Mesothelial cell of epicardium (in vitro differentiated cells): ENCODE measurements around the gene COL12A1. TPM values are rescaled to one million over a fixed set of nuclear protein-coding genes. Genes with fewer than 3 reads are reported as not detected.

ENCODE experiments used
- DNase-seq, 2 experiments: peaks; one replicate each; pipeline ENCODE4 v3.0.0; 2021; ENCODE audit warnings: low spot score in 2 of 2; ENCODE audit not compliant: unreplicated experiment in 2 of 2
- H3K27ac Mint-ChIP-seq: 2 replicates; pipeline ENCODE4 v1.8.0; 2021; ENCODE audit warnings: mixed read lengths
- H3K27me3 Mint-ChIP-seq: 2 replicates; pipeline ENCODE4 v1.8.0; 2021; ENCODE audit warnings: low read depth, mixed read lengths
- H3K36me3 Mint-ChIP-seq: 2 replicates; pipeline ENCODE4 v1.8.0; 2021; ENCODE audit warnings: mixed read lengths
- H3K4me1 Mint-ChIP-seq: 2 replicates; pipeline ENCODE4 v1.8.0; 2021; ENCODE audit warnings: mixed read lengths
- H3K4me3 Mint-ChIP-seq: 2 replicates; pipeline ENCODE4 v1.8.0; 2021; ENCODE audit warnings: mild to moderate bottlenecking, moderate library complexity, mixed read lengths
- H3K9me3 Mint-ChIP-seq: 2 replicates; pipeline ENCODE4 v1.8.0; 2021; ENCODE audit warnings: mixed read lengths
- total RNA-seq: library from RNA; stranded (reverse); gene quantifications from 3 replicates; pipeline ENCODE4 v1.2.1, GENCODE V29; 2021
- TF ChIP-seq, protein P1 (sequence below): fragments of 200-600 bp; sonication (generic); IDR thresholded peaks from one replicate; pipeline ENCODE4 v1.5.0; 2021; ENCODE audit warnings: antibody characterized with exemption; ENCODE audit not compliant: unreplicated experiment

COL12A1 gene
- total RNA-seq, 1 donor from 2014 or later, result 10.5 TPM

DNA sequence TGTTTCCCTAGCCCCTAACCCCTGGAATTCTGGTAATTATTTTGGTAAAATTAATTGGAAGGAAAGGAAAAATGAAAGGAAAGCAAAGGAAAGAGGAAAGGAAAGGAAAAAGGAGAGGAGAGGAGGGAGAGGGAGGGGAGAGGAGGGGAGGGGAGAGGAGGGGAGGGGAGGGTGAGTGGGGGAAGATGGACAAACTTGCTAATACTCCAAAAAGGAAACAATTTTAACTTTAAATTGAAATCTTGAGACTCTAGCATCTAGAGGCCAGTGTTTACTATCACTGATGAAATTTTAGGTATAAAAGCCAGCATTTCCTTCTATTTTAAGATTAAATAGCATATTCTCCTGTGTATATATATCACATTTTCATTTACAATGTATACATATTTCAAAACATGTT lies 156.5 kb downstream of the COL12A1 start:
- no peak for DNase-seq
- Mint-ChIP-seq H3K9me3 (peaks cover 29% of the 10 kb centered on the region), H3K36me3 (no peaks in the 10 kb centered on the region), H3K27ac (no peak overlapping the region), H3K4me3 (no peak overlapping the region), H3K27me3 (no peaks in the 10 kb centered on the region), H3K4me1 (no peaks in the 10 kb centered on the region)
- TF ChIP-seq, protein P1, sequence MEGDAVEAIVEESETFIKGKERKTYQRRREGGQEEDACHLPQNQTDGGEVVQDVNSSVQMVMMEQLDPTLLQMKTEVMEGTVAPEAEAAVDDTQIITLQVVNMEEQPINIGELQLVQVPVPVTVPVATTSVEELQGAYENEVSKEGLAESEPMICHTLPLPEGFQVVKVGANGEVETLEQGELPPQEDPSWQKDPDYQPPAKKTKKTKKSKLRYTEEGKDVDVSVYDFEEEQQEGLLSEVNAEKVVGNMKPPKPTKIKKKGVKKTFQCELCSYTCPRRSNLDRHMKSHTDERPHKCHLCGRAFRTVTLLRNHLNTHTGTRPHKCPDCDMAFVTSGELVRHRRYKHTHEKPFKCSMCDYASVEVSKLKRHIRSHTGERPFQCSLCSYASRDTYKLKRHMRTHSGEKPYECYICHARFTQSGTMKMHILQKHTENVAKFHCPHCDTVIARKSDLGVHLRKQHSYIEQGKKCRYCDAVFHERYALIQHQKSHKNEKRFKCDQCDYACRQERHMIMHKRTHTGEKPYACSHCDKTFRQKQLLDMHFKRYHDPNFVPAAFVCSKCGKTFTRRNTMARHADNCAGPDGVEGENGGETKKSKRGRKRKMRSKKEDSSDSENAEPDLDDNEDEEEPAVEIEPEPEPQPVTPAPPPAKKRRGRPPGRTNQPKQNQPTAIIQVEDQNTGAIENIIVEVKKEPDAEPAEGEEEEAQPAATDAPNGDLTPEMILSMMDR, result no peak

DNA sequence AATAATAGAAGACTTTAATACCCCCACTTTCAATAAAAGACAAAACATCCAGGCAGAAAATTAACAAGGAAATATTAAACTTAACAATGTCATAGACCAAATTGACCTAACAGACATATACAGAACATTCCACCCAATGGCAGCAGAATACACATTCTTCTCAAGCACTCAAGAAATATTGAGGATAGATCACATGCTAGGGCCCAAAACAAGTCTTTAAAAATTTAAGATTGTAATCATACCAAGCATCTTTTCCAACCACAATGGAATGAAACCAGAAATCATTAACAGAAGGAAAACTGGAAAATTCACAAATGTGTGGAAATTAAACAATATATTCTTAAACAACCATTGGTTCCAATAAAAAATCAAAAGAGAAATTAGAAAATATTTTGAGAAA lies 161.0 kb downstream of the COL12A1 start:
- Mint-ChIP-seq H3K4me1 (no peaks in the 10 kb centered on the region), H3K36me3 (peaks cover 4% of the 10 kb centered on the region)

DNA sequence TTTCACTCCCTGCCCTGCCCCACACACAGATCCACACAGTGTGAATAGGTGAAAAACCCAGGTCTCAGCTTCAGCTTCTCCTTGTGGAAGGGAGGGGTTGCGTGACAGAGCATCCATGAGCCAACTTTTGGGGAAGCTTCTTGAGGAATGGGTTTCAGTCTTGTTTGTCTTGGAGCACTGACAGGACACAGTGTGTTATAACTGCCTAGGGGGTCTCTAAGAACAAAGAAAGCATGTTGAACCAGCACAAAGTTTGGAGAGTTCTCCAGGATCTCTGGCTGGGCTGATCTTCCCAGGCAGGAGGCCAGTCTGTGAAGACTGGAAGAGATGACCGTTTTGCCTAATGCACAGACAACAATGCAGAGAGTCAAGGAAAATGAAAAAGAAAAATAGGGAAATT lies 164.5 kb downstream of the COL12A1 start:
- Mint-ChIP-seq H3K27me3 (no peaks in the 10 kb centered on the region), H3K36me3 (peaks cover 4% of the 10 kb centered on the region), H3K4me1 (no peaks in the 10 kb centered on the region), H3K9me3 (peaks cover 40% of the 10 kb centered on the region), H3K27ac (no peak overlapping the region), H3K4me3 (no peak overlapping the region)
- no peak for DNase-seq
- TF ChIP-seq, protein P1, result no peak

More for the DNA sequence above, 161.0 kb downstream of the COL12A1 start:
- H3K9me3 Mint-ChIP-seq, result peaks cover 48% of the 10 kb centered on the region
- no peak overlapping the region for H3K4me3 Mint-ChIP-seq
- no peak overlapping the region for H3K27ac Mint-ChIP-seq
- H3K27me3 Mint-ChIP-seq, result no peaks in the 10 kb centered on the region
- TF ChIP-seq, protein P1, result no peak
- no peak for DNase-seq

Other genes with a start within 250 kb of the COL12A1 start
- 232 to 260 TPM (median 245 TPM) in 3 replicates for gene COX7A2, start 37.7 kb upstream of the COL12A1 start, total RNA-seq
- gene TMEM30A, start 78.7 kb upstream of the COL12A1 start, total RNA-seq, result 87.6 to 95.3 TPM (median 90.1 TPM) in 3 replicates